ENCODE results near the gene ADGRV1. TPM values are rescaled to one million over a fixed set of nuclear protein-coding genes. Genes with fewer than 3 reads are reported as not detected.

The ADGRV1 gene
- polyA plus RNA-seq, 3 donors = 0.18 to 0.33 TPM; not detected in 1

DNA sequence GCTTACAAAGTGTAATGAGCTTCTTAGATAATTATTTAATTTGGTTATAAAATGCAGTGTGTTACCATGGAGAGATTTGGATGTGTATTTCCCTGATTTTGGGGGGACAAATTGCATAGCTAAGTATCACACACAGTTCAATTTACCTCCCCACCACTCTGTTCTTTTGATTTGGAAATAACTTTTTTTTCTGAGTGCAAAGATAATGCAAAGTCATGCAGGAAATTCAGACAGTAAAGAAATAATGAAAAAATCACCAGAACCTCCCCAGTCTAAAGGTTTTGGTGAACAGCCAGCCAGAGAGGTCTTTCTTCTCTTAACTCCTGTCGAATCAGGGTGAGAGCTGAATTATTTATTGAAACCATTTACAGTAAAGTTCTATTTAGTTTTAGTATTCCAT lies 3.2 kb downstream of the ADGRV1 start:
- Mint-ChIP-seq H3K4me1 (peaks cover 11% of the 10 kb centered on the region), H3K27me3 (ENCODE audit: low read depth in 3 of 3) (peaks cover 36 to 48% (median 36%) of the 10 kb centered on the region in 3 donors), H3K9me3 (peaks cover 0 to 9% (median 6%) of the 10 kb centered on the region in 7 donors), H3K4me3 (no peak overlapping the region), H3K36me3 (peaks cover 0 to 3% of the 10 kb centered on the region in 2 donors), H3K27ac (no peak overlapping the region)
- intact Hi-C loops (cut with micrococcal nuclease) = no loop called here
- no peaks in the 10 kb centered on the region for H3K79me2 ChIP-seq (ENCODE audit: insufficient read depth, low read length)
- H2AFZ ChIP-seq (ENCODE audit: insufficient read depth, low read depth, low read length, poor library complexity, severe bottlenecking) = no peak overlapping the region
- no peak overlapping the region for H3K27ac ChIP-seq (ENCODE audit: low read depth in 1 of 2, low read length in 2 of 2)
- no peaks in the 10 kb centered on the region for H4K20me1 ChIP-seq (ENCODE audit: insufficient read depth, low read length)
- WGBS (ENCODE audit: insufficient coverage) = no CpG with 5 or more reads among the region's 1 CpG
- peaks cover 10 to 11% of the 10 kb centered on the region in 2 donors for H3K4me1 ChIP-seq (ENCODE audit: control insufficient read depth in 1 of 2, insufficient read depth in 2 of 2, low read length in 2 of 2)
- H3K27me3 ChIP-seq (ENCODE audit: control insufficient read depth in 2 of 2, insufficient read depth in 2 of 2, low read length in 2 of 2) = peaks cover 48 to 54% of the 10 kb centered on the region in 2 donors
- TF ChIP-seq, protein P1, sequence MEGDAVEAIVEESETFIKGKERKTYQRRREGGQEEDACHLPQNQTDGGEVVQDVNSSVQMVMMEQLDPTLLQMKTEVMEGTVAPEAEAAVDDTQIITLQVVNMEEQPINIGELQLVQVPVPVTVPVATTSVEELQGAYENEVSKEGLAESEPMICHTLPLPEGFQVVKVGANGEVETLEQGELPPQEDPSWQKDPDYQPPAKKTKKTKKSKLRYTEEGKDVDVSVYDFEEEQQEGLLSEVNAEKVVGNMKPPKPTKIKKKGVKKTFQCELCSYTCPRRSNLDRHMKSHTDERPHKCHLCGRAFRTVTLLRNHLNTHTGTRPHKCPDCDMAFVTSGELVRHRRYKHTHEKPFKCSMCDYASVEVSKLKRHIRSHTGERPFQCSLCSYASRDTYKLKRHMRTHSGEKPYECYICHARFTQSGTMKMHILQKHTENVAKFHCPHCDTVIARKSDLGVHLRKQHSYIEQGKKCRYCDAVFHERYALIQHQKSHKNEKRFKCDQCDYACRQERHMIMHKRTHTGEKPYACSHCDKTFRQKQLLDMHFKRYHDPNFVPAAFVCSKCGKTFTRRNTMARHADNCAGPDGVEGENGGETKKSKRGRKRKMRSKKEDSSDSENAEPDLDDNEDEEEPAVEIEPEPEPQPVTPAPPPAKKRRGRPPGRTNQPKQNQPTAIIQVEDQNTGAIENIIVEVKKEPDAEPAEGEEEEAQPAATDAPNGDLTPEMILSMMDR (IDR thresholded peaks at IDR 0.05) = no peak
- no peak overlapping the region for H3K4me2 ChIP-seq (replicated peaks; ENCODE audit: extremely low read depth, low read length, poor library complexity, severe bottlenecking)
- H3K9ac ChIP-seq (ENCODE audit: insufficient read depth, low read length, poor library complexity, severe bottlenecking) = no peak overlapping the region
- no peaks in the 10 kb centered on the region for H3K36me3 ChIP-seq (replicated peaks in 1 of 2; ENCODE audit: control insufficient read depth in 1 of 2, insufficient read depth in 2 of 2, low read length in 2 of 2)
- DNase-seq = no peak
- H3K4me3 ChIP-seq (replicated peaks in 1 of 3; ENCODE audit: low read depth in 2 of 3, low read length in 3 of 3) = no peak overlapping the region
- H3K9me3 ChIP-seq (replicated peaks in 1 of 2; ENCODE audit: control insufficient read depth in 1 of 2, insufficient read depth in 1 of 2, low read length in 2 of 2) = peaks cover 0 to 15% of the 10 kb centered on the region in 2 donors

DNA sequence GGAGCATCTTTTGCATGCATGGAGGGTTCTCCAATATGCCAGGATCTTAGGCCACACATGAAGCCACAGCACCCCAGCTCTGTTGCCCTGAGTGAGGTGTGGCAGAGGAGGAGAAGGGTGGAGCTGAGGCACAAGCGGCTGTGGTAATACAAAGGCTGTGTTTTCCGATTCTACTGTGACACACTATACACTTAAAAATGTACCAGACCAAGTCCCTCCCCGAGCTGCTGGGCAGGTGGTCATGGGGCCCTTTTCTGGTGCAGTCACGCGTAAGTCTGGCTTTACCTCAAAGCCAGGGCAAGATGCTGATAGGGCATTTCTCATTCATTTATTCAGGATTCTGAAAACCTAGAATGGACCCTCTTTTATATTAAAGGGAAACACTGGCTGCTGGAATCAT lies 3.7 kb downstream of the ADGRV1 start:
- Histone ChIP-seq H3K9ac (ENCODE audit: insufficient read depth, low read length, poor library complexity, severe bottlenecking) (no peak overlapping the region), H2AFZ (ENCODE audit: insufficient read depth, low read depth, low read length, poor library complexity, severe bottlenecking) (no peak overlapping the region), H3K36me3 (replicated peaks in 1 of 2; ENCODE audit: control insufficient read depth in 1 of 2, insufficient read depth in 2 of 2, low read length in 2 of 2) (no peaks in the 10 kb centered on the region), H3K9me3 (replicated peaks in 1 of 2; ENCODE audit: control insufficient read depth in 1 of 2, insufficient read depth in 1 of 2, low read length in 2 of 2) (peaks cover 0 to 10% of the 10 kb centered on the region in 2 donors), H3K79me2 (ENCODE audit: insufficient read depth, low read length) (no peaks in the 10 kb centered on the region), H3K4me3 (replicated peaks in 1 of 3; ENCODE audit: low read depth in 2 of 3, low read length in 3 of 3) (no peak overlapping the region), H4K20me1 (ENCODE audit: insufficient read depth, low read length) (no peaks in the 10 kb centered on the region), H3K4me2 (replicated peaks; ENCODE audit: extremely low read depth, low read length, poor library complexity, severe bottlenecking) (no peak overlapping the region), H3K4me1 (ENCODE audit: control insufficient read depth in 1 of 2, insufficient read depth in 2 of 2, low read length in 2 of 2) (peaks cover 10 to 11% of the 10 kb centered on the region in 2 donors), H3K27ac (ENCODE audit: low read depth in 1 of 2, low read length in 2 of 2) (no peak overlapping the region), H3K27me3 (ENCODE audit: control insufficient read depth in 2 of 2, insufficient read depth in 2 of 2, low read length in 2 of 2) (peaks cover 42 to 48% of the 10 kb centered on the region in 2 donors)
- intact Hi-C loops (cut with micrococcal nuclease) = no loop called here
- peaks cover 30 to 43% (median 34%) of the 10 kb centered on the region in 3 donors for H3K27me3 Mint-ChIP-seq (ENCODE audit: low read depth in 3 of 3)
- TF ChIP-seq, protein P1 (IDR thresholded peaks at IDR 0.05) = no peak
- H3K36me3 Mint-ChIP-seq = peaks cover 0 to 3% of the 10 kb centered on the region in 2 donors
- WGBS (ENCODE audit: insufficient coverage) = no CpG with 5 or more reads among the region's 5 CpGs
- peaks cover 0 to 9% (median 7%) of the 10 kb centered on the region in 7 donors for H3K9me3 Mint-ChIP-seq
- H3K27ac Mint-ChIP-seq = no peak overlapping the region
- H3K4me3 Mint-ChIP-seq = no peak overlapping the region
- no peak for DNase-seq
- peaks cover 11% of the 10 kb centered on the region for H3K4me1 Mint-ChIP-seq

Measured in CD14-positive monocyte (primary cell).